Brain microvascular endothelial cell (primary cell): Measurements from ENCODE around the gene SCUBE1.

Experiments used
- DNase-seq: peaks from one replicate; pipeline ENCODE4 v3.0.0-alpha.2; 2020
- H3K27ac ChIP-seq: fragments of 250-450 bp; sonication (Bioruptor Pico); 2 replicates; pipeline ENCODE4 v1.5.1; 2020; ENCODE audit warnings: mild to moderate bottlenecking, moderate library complexity
- H3K27me3 ChIP-seq: fragments of 250-450 bp; sonication (Bioruptor Pico); replicated peaks from 2 replicates; pipeline ENCODE4 v1.5.1; 2020; ENCODE audit warnings: mild to moderate bottlenecking
- H3K36me3 ChIP-seq: fragments of 250-450 bp; sonication (Bioruptor Pico); replicated peaks from 2 replicates; pipeline ENCODE4 v1.5.1; 2020; ENCODE audit warnings: mild to moderate bottlenecking
- H3K4me3 ChIP-seq: 2 replicates; pipeline ENCODE4 v1.5.1; 2011; ENCODE audit warnings: low read depth, mild to moderate bottlenecking, control low read depth, low read length, moderate library complexity
- in situ Hi-C: cut with HindIII; loops from 2 replicates; pipeline ENCODE4 v1.10.0; 2017; ENCODE audit warnings: low sequenced_read_pairs, low pct_ligation_motif_present
- TF ChIP-seq, protein P1 (sequence below): IDR thresholded peaks from 2 replicates; pipeline ENCODE4 v1.5.1; 2011; ENCODE audit warnings: low read depth, mild to moderate bottlenecking, moderate library complexity, low read length, control low read depth, inconsistent platforms; ENCODE audit errors: missing control alignments

Gene SCUBE1

DNA sequence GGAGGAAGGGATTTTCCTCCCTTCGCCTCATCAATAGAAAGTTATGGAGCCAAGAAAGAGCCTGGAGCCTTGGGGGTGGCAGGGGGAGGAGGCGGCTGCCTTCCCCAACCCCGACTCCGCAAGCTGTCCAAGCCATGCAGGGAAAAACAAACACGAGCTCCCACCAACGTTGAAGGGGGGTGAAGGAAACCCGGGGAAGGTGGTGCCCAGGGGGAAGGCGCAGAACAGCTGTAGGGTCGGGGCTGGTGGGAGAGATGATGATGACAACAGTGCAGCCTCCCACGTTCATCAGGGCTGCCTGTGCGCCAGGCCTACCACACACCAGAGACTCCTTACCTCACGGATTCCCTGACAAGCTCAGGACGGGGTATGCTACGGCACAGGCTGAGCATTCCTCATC, 73.5 kb downstream of the SCUBE1 start:
- H3K4me3 ChIP-seq, result no peak overlapping the region
- TF ChIP-seq, protein P1, sequence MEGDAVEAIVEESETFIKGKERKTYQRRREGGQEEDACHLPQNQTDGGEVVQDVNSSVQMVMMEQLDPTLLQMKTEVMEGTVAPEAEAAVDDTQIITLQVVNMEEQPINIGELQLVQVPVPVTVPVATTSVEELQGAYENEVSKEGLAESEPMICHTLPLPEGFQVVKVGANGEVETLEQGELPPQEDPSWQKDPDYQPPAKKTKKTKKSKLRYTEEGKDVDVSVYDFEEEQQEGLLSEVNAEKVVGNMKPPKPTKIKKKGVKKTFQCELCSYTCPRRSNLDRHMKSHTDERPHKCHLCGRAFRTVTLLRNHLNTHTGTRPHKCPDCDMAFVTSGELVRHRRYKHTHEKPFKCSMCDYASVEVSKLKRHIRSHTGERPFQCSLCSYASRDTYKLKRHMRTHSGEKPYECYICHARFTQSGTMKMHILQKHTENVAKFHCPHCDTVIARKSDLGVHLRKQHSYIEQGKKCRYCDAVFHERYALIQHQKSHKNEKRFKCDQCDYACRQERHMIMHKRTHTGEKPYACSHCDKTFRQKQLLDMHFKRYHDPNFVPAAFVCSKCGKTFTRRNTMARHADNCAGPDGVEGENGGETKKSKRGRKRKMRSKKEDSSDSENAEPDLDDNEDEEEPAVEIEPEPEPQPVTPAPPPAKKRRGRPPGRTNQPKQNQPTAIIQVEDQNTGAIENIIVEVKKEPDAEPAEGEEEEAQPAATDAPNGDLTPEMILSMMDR, result no peak
- H3K36me3 ChIP-seq, result no peaks in the 10 kb centered on the region
- in situ Hi-C loops, result no loop called here
- no peak overlapping the region for H3K27ac ChIP-seq
- H3K27me3 ChIP-seq, result peaks cover 23% of the 10 kb centered on the region
- DNase-seq, result no peak

DNA sequence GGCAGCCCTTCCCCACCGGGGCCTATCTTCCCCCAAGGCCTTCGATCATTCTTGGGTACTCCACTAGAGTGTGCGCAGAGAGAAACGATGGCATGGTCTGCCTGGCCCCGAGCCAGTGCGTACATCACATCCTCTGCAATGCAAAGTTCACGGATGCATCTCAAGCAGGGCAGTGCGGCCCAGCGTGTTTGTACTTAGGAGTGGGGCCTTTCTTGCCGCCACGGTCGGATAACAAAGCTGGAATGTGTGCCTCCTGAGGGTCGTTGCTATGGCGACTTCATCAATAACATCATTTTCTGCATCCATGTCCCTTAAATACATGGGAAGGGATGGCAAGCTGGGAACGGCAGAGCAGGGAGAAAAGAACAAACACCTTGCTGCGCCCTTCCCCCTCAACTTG, 73.9 kb downstream of the SCUBE1 start:
- Histone ChIP-seq H3K27ac (no peak overlapping the region), H3K36me3 (no peaks in the 10 kb centered on the region), H3K4me3 (no peak overlapping the region), H3K27me3 (peaks cover 23% of the 10 kb centered on the region)
- TF ChIP-seq, protein P1, result no peak
- in situ Hi-C loops, result no loop called here
- DNase-seq, result no peak

DNA sequence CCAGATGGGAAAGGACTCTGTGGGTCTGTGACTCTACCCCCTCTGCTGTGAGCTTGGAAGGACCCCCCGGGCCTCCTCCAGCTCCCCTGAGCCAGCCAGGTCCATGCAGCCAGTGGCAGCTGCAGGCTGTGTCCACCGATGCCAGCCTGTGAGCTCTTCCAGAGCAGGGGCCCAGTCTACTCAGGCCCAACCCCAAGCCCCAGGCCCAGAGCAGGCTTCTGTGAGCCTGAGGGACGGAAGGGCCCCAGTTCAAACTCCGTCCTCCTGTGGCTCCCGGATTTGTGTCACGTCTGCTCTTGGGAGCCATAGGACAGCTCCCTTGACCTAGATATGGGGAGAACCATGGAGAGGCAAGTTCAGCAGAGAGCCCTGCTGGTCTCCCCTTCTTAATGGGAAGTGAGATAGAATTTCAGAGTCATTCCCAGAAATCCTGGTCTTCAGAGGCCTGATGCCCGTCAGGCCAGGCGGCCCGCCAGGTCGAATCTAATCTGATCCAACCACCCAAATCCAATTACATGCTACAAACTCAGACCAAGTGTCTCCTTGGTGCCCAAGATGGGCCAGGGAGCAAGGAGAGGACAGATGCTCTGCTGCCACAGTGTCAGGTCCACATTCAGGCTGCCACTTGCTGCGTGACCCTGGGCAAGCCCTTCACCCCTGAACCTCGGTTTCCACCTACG, 75.1 kb downstream of the SCUBE1 start:
- TF ChIP-seq, protein P1, result no peak
- in situ Hi-C loops, result no loop called here
- DNase-seq, result no peak
- Histone ChIP-seq H3K36me3 (no peaks in the 10 kb centered on the region), H3K27me3 (peaks cover 23% of the 10 kb centered on the region), H3K27ac (no peak overlapping the region), H3K4me3 (no peak overlapping the region)

DNA sequence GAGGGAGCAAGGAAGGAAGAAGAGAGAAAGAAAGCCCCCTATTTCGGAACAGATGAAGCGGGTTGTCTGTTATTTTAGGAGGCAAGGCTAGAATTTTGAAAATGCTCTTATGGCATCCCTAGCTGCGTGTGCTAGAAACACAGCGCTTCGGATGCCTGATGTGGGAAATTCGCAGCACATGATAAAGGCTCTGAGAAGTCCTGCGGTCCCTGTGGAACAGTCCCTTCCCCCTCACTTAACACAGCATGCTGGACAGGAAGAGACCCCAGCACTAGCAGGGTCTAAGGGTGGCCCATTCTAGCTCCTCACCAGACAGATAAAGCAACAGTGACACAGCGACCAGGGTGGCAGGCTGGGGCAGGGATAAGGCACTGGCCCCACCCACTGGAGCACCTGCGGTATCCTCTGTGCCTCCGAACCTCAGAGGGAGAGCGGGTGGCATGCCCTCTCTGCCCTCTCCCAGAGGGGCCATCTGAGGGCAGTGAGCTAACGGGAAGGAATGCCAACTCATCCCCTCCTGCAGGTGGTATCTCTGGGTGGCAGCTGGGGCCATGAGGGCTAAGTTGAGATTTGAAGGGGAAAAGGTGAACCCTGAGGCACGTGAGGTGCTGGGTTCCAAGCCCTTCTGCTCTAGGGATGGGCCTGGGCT, 75.7 kb downstream of the SCUBE1 start:
- no peak for DNase-seq
- no peak overlapping the region for H3K27ac ChIP-seq
- H3K27me3 ChIP-seq, result peaks cover 23% of the 10 kb centered on the region
- no peak overlapping the region for H3K4me3 ChIP-seq
- in situ Hi-C loops, result no loop called here
- no peaks in the 10 kb centered on the region for H3K36me3 ChIP-seq
- TF ChIP-seq, protein P1, result no peak

DNA sequence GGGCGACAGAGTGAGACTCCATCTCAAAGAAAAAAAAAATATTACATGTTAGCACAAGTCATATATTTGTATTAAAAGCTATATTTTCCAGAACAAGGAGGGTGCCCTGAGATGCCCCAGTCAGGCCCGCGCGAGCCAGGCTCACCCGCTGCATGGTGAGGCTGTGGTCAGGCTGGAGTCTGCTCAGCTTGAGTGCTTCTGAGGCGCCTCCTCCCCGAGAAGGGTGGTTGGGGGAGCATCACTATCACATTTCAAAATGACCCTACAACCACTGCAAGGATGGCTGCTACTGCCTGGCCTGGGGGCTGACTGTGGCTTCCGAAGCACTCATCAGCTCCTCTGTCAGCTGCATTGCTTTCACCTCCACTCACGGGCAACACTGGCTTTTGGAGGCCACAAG, 77.1 kb downstream of the SCUBE1 start:
- Histone ChIP-seq H3K36me3 (no peaks in the 10 kb centered on the region), H3K27me3 (peaks cover 22% of the 10 kb centered on the region), H3K4me3 (no peak overlapping the region), H3K27ac (no peak overlapping the region)
- in situ Hi-C loops, result no loop called here
- no peak for DNase-seq
- TF ChIP-seq, protein P1, result no peak
